Activated CD4-positive, CD25-positive, alpha-beta regulatory T cell treated with anti-CD3 and anti-CD28 coated beads, Interleukin-2, amount 50 U/mL, for 16 hours (primary cell): ENCODE results near the gene SEC24C.
"Not testable (repeated sequence)": the region's sequence is repeated elsewhere in the genome, so short reads cannot be mapped to it uniquely, and the experiment has no call there.

Experiments used
- DNase-seq: peaks from one replicate; pipeline ENCODE4 v3.0.0-alpha.2; 2020; ENCODE audit warnings: low read depth, low spot score

The SEC24C gene

DNA sequence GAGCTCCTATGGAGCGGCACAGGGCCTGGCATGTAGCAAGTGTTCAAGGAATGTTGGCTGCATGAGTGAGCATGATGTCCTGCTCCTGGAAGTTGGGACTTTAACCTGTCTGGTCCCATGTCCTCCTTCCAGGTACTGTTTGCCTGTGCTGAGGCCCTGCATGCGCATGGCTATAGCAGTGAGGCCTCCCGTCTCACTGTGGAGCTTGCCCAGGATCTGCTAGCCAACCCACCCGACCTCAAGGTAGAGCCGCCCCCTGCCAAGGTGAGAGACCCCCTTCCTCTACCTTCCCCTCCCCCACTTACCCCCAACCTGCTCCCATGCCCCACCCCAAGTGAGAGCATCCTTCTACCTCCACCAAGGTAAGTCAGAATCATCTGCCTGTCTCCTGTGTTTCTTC is 49.3 kb downstream of the SEC24C start:
- no peak for DNase-seq

DNA sequence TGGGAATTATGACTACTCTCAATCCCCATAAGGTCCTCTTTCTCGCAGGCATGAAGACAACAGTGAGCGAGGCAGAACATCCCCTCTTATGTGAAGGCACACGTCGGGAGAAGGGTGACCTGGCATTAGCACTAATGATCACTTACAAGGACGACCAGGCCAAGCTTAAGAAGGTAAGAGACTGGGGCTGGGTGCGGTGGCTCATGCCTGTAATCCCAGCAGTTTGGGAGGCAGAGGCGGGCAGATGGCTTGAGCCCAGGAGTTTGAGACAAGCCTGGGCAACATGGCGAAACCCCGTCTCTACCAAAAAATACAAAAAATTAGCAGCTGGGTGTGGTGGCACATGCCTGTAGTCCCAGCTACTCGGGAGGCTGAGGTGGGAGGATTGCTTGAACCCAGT is 51.3 kb downstream of the SEC24C start:
- not testable (repeated sequence) for DNase-seq

DNA sequence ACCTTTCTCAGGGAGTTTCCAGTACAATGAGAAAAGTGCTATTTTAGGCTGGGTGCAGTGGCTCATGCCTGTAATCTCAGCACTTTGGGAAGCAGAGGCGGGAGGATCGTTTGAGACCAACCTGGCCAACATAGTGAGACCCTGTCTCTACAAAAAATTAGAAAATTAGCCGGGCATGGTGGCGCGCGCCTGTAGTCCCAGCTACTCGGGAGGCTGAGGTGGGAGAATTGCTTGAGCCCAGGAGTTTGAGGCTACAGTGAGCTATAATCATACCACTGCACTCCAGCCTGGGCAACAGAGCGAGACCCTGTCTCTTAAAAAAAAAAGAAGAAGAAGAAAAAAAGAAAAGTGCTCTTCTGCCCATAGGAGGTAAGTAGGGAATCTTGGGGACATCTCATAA is 51.9 kb downstream of the SEC24C start:
- not testable (repeated sequence) for DNase-seq

DNA sequence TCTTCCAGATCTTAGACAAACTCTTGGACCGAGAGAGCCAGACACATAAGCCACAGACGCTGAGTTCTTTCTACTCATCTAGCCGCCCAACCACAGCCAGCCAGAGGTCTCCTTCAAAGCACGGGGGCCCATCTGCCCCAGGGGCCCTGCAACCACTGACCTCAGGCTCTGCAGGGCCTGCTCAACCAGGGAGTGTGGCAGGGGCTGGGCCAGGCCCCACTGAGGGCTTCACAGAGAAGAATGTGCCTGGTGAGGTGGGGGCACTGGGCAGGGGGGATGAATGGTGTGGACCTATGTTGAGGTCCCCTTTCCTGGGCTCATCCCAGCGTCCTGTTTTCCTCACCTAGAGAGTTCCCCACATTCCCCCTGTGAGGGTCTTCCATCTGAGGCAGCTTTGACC is 52.6 kb downstream of the SEC24C start:
- DNase-seq, result no peak

DNA sequence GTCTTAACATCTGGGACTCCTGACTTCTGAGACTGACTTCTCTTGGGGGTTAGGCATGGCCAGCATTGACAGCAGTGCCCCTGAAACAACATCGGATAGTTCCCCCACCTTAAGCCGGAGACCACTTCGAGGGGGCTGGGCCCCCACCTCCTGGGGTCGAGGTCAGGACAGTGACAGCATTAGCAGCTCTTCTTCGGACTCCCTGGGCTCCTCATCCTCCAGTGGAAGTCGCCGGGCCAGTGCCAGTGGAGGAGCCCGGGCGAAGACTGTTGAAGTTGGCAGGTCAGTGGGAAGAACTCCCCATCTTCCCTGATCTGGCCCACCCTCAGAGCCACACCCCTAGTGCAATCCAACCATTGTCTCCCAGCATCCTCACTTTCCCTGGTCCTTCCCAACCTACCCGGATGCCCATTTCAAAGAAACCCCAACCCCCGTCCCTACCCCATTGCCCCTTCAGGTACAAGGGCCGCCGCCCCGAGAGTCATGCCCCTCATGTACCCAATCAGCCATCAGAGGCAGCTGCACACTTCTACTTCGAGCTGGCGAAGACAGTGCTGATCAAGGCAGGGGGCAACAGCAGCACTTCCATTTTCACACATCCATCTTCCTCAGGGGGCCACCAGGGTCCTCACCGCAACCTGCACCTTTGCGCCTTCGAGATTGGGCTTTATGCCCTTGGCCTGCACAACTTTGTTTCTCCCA is 53.3 kb downstream of the SEC24C start:
- DNase-seq, result no peak

DNA sequence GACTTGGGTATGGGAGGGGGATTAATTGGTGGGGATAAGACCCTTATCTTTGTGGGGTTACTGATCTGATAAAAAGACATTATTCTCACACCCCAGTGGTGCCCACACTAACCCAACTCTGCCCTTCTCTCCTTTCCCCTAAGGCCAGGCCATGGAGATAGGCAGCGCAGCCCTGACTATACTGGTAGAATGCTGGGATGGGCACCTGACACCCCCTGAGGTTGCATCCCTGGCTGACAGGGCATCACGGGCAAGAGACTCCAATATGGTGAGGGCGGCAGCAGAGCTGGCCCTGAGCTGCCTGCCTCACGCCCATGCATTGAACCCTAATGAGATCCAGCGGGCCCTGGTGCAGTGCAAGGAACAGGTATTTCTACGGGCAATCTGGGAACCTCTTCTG is 53.9 kb downstream of the SEC24C start:
- DNase-seq, result no peak

DNA sequence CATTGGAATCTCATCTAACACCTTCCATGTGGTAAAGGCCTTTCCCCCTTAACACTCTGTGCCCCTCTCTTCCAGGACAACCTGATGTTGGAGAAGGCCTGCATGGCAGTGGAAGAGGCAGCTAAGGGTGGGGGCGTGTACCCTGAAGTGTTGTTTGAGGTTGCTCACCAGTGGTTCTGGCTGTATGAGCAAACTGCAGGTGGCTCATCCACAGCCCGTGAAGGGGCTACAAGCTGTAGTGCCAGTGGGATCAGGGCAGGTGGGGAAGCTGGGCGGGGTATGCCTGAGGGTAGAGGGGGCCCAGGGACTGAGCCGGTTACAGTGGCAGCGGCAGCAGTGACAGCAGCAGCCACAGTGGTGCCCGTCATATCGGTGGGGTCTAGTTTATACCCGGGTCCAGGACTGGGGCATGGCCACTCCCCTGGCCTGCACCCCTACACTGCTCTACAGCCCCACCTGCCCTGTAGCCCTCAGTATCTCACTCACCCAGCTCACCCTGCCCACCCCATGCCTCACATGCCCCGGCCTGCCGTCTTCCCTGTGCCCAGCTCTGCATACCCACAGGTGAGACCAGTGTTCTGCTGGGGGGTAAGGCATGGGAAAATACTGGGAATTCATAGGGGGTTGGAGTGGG is 54.9 kb downstream of the SEC24C start:
- DNase-seq, result no peak

DNA sequence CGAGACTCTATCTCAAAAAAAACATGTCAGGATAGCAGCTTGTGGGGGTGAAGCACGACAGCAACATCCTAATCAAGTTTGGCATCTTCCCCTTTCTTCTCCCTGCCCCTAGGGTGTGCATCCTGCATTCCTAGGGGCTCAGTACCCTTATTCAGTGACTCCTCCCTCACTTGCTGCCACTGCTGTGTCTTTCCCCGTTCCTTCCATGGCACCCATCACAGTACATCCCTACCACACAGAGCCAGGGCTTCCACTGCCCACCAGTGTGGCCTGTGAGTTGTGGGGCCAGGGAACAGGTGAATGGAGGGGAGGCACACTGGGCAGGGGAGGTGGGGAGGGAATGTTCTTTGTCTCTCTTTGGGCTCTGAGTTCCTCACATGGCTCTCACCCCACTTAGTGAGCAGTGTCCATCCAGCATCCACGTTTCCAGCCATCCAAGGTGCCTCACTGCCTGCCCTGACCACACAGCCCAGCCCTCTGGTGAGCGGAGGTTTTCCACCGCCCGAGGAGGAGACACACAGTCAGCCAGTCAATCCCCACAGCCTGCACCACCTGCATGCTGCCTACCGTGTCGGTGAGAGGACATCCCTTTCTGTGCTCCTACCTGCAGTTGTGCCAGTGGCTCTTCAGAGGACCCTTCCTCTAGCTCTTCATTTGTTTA is 55.9 kb downstream of the SEC24C start:
- DNase-seq, result no peak

DNA sequence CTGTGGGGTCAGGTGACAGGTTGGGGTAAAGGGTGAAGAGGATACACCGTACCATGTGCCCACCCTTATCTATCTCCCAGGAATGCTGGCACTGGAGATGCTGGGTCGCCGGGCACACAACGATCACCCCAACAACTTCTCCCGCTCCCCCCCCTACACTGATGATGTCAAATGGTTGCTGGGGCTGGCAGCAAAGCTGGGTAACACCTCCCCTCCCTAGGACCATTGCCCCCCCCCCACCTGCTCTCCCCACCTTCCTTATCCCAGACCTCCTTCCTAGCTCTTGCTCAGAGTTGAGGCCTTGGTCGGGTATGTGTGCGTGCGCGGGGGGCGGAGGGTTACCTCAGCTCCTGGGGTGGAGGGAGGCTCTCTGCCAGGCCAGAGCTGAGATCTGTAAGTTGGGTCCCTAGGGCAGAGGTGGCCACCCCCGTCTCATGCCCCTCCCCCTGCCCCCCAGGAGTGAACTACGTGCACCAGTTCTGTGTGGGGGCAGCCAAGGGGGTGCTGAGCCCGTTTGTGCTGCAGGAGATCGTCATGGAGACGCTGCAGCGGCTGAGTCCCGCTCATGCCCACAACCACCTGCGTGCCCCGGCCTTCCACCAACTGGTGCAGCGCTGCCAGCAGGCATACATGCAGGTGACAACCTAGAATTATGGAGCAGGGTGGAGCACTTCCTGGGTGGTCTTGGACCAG is 56.5 kb downstream of the SEC24C start:
- DNase-seq, result no peak

DNA sequence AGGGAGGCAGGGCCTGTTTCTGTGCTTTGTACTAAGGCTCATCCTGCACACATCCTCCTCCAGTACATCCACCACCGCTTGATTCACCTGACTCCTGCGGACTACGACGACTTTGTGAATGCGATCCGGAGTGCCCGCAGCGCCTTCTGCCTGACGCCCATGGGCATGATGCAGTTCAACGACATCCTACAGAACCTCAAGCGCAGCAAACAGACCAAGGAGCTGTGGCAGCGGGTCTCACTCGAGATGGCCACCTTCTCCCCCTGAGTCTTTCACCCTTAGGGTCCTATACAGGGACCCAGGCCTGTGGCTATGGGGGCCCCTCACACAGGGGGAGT is 57.0 kb downstream of the SEC24C start:
- DNase-seq, result no peak

DNA sequence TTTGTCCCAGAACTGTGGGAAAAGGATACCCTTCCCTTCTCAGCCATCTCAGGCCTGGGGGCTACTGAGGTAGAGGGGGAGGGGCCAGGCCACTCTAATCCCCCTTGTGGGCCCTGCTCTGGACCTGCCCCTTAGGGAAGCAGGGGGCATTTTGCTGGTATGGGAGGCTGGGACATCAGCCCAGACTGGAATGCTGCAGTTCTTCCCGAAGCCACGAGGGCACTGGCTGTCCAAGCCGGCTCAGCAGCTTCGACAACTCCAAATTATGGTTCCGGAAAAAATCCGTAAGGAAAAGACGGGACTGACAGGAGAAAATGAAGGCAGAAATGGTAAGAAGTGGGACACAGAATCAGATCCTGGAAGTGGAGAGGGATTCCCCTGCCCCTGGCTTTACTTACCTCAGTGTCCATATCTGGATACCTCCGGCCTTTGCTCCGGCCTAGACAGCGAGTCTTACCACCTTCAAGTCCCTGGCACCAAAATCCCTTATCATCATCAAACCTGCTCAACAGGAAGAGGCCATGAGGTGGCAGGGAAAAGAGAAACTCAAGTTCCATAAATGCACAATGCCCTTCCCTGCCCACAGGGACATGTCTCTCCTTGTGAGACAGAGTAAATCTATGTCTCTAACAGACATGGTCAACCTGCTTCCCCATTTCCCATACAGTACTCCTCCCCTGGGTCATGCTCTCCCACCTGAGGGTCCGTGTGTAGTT is 58.3 kb downstream of the SEC24C start:
- DNase-seq, result no peak

DNA sequence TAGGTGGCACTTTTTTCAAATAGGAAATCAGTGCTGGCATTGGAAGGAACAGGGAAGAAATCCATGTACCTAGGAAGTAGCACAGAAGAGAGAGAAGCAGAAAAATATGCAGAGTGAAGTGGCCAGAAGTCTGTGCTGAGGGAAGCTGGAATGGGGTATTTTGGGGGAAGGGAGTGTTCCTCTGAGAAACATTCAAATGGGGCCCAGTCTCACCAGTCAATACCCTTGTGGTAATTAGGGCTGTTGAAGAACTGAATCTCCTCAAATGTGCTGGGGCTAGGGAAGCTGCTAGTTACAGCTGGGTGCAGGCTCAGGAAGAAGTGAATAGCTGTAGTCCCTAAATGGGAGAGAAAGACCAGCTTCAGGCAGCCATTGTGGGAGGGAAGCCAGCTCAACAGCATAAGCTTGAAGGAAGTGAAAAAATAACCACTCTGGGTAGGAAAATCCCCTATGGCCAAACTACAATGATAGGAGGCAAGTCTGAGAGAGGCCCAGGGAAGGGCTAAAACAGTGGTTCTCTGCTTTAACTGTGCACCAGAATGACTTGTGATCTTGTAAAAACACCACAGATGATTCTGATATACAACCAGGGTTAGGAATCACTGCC is 59.6 kb downstream of the SEC24C start:
- DNase-seq, result no peak

DNA sequence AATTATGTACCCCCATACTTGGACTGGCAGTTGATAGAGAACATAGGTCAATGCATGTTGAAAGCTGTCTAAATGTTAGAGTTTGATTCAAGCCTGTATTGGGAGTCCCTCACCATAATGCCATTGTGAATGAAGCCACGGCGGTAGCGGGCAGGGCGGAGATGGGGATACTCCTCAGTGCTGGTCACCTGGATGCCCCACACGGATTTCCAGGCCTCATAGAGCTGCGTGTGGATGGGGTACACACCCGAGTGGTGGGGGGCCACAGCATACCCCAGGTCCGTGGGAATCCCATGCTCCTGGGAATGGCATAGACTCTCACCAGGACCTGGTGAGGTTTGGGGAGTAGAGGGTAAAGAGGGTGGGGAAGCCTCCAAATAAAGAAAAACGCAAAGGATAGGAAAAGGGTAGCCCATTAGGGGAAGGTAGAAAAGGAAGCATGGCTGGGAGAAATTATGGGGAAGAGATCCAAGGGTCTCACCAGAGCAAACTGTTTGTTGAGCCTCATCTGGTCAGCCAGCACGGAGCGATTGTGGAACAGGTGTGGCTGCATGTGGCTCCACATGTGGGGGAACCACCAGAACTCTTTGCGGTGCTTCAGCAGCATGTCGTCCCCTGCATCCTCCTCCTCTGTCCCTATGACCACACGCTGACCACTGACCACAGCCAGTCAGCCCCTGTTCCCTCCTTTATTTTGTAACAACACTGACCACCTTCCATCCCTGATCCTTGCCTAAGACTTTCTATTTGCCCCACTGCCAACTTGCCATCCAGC is 62.2 kb downstream of the SEC24C start:
- DNase-seq, result no peak

DNA sequence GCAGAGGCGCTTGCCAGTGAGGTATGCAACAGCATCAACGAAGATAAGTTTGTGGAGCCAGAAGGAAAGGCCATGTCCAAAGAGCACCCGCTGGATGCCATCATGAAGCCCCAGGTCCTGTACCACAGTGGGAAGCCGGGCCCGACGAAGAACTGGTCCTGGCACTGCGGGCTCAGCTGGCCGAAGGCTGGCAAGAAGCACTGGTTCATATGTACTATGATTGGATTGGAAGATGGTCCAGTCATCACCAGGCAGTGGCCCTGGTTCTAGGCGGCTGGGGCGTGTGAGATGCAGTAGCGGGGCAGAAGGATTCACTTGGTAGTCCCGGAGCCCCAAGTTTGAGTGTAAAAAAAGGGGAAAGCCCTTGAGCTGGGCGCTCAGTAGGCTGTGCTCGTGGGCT is 63.3 kb downstream of the SEC24C start:
- DNase-seq, result no peak

DNA sequence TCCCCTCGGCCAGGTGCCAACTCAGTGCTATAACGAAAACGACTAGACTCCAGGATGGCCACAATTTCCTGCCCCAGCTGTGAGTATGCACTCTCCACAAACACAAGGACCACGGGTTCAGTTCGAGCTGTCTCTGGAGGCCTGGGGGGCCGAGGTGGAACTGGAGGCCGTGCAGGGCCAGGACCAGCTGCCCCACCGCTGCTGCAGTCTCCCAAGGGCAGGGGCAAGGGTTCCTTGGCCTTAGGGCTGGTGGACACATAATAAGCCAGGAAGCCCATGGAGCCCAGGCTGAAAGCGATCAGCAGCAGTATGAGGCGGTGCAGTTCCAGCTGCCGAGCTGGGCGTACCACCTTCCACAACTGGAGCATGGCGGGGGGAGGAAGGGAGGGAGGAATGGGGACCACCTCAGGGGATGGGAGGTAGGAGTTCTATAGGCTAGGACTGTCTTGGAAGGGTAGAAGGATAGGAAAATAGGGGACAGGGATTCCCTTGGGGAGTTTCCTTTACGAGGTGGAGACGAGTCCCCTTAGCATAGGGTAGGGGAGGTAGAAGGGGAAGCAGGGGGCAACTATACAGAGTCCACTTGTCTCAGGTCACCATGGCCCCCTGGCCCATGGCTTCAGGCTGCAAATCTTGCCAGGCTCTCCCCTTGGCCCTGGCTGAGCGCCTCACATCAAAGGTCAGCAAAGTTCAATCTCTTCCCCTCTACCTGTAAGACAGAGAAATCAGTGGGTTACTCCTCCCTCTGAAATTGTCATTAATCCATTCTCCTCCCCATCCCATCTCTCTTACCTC is 64.0 kb downstream of the SEC24C start:
- DNase-seq, result no peak

DNA sequence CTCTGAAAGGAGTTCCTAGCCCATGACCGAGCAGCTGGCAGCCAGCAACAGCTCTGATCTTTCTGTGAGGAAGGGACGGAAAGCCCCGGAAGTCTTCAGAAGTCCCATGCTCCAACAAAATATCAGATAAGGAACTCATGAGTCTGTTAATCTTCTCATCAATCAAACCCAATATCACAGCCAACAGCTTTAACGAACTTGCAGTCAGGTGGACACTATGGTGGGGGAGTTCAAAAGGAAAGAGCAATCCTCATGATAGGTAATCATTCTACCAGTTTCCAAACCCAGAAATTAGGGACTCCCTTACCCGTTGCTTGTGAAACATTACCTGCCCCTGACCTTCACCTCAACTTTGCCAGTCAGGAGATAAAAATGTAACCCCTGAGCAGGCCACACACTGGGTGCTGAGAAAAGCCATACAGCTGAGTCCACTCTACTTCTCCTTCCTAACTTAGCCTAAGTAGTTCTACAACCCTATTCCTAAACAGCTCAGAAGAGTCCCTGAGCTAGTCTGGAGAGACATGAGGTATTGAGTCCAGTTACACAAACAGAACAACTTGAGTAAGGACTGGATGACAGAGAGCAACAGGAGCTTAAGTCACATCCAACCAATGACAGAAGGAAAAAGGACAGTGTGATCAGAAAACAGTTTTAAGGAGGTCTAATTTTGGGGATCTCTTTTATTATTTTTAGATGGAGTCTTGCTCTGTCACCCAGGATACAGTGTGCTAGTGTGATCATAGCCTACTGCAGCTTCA is 65.1 kb downstream of the SEC24C start:
- DNase-seq, result no peak

DNA sequence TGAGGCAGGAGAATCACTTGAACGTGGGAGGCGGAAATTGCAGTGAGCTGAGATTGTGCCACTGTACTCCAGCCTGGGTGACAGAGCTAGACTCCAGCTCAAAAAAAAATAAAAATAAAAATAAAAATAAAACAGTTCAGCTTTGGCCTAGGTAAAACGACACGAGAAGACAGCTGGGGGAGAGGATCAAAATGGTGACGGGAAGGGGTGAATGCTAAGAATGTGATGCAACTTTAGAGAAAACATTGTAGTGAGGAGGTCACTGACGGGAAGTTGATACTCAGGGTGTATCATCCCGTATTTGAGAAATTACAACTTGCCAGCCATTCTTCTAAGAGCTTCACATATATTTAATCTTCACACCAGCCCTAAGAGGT is 66.2 kb downstream of the SEC24C start:
- DNase-seq, result no peak

DNA sequence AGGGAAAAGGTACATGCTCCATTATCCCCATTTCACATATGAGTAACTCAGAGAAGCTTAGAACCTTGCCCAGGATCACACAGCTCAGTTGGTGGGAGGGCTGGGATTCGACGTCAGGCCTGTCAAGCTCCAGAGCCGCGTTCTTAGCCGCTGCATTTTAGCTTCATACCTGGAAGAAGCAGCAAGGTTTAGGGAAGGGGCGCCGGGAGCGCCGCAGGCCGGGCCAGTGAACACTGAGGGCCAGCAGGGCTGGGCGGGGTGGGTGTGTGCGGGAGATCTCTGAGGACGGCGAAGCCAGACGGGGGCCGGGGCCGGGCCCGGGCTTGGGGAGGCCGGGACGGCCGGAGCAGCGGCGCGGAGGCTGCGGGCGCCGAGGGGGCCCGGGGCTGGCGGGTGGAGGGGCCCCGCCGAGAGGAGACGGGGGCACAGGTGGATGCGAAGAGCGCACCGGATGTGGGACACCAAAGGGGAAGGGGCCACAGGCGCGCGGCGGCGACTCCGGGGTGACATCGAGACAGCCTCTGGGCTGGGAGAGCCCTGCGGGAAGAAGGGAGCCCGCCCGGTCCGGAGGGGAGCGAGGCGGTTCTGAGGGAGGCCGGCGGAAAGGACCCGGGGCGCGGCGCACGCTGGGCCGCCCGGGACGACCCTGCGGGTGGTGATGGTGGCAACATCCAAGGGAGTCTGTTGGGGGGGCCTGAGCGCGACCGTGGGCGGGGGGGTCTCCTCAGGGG is 66.7 kb downstream of the SEC24C start:
- peak; percentile 9 for DNase-seq

DNA sequence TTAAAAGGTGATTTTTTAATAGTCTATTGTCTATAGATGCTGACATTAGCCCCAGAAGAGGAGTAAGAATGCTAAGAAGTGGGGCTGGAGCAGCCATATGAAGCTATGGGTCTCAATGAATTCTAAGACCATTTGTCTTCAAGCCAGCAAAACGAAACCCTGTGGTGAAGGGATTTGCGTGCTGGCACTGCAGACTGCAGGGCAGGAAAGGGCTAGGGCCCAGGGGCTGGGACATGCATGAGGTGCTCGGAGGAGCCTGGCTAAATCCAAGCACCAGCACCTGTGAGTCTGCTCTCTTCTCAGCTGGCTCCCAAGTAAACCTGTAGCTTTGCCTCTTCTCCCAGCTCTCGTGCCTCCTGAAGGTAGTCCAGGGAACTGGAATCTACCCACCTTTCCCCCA is 68.5 kb downstream of the SEC24C start:
- no peak for DNase-seq
